ENCODE data around the gene NDFIP2.

GRCh38 chr13:79481685-79482052 lies 714 bp downstream of the NDFIP2 start:
- TF ChIP-seq CTCF (conservative IDR thresholded peaks at IDR 0.05 in 1 of 2, IDR thresholded peaks at IDR 0.05 in 1 of 2; ENCODE audit: extremely low read depth in 1 of 2, insufficient read depth in 1 of 2, low read depth in 1 of 2, low read length in 2 of 2): no peak
- TF ChIP-seq EZH2 (IDR thresholded peaks at IDR 0.05; ENCODE audit: borderline replicate concordance, low read length): no peak
